ENCODE measurements around the gene LRMDA. TPM values are rescaled to one million over a fixed set of nuclear protein-coding genes. Genes with fewer than 3 reads are reported as not detected.

Gene LRMDA
- total RNA-seq, 1 donor from 2014 or later, result 22.3 TPM

GRCh38 chr10:75410132-75411005 lies 21.1 kb upstream of the LRMDA start:
- ATAC-seq, result no peak
- no peak for DNase-seq (ENCODE audit: missing footprints)
- intact Hi-C loops (cut with DNase I), result no loop called here

GRCh38 chr10:75414527-75414926 lies 16.9 kb upstream of the LRMDA start:
- intact Hi-C loops (cut with DNase I), result no loop called here
- DNase-seq (ENCODE audit: missing footprints), result no peak
- ATAC-seq, result no peak

DNA sequence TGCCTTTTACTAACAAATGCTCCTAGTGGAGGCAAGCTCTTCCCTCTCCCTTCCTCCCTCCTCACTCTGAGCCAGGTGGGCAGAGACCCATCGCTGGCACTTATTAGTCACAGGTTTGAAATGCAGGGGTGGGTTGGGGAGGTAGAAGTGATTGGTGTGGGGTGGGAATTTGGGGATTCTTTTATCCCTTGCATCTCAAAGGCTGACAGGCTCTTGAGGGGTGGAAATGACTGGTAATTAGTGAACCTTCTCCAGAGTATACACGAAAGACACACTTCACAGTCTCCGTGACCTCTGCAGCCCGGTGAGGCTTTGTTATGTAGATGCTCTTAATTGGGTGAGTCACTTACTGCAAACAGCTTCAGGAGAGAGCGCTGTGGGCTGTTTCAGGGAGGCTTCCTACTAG lies 13.9 kb upstream of the LRMDA start:
- ATAC-seq (no peak), DNase-seq (ENCODE audit: missing footprints) (no peak)
- intact Hi-C loops (cut with DNase I), result no loop called here

- intact Hi-C loops (cut with DNase I), result no loop called here
Measured at GRCh38 chr10:75418293-75418692, 13.1 kb upstream of the LRMDA start.

GRCh38 chr10:75418712-75419111 lies 12.7 kb upstream of the LRMDA start:
- ATAC-seq (no peak), DNase-seq (ENCODE audit: missing footprints) (no peak)
- intact Hi-C loops (cut with DNase I), result no loop called here

More at GRCh38 chr10:75418293-75418692, 13.1 kb upstream of the LRMDA start:
- ATAC-seq (no peak), DNase-seq (ENCODE audit: missing footprints) (no peak)

GRCh38 chr10:75422913-75423312 lies 8.5 kb upstream of the LRMDA start:
- no peak for ATAC-seq
- intact Hi-C loops (cut with DNase I), result no loop called here
- no peak for DNase-seq (ENCODE audit: missing footprints)

DNA sequence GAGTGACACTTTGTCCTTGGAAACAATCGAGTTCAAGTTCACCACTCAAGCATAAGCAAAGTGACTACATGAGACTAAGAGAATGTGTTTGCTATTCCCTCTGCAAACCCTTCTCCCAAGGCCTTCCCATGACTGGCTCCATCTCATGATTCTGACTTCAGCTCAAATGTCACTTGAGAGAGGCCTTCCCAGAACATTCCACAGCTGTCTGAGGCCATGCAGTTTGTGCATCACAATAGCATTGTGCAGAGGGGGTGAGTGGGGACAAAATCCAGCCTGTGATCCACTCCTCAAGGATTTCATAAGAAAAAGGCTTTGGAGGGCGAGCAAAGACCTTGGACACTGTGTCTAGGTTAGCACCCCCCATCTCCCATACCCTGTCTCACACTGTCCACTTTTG lies 6.9 kb upstream of the LRMDA start:
- no peak for DNase-seq (ENCODE audit: missing footprints)
- intact Hi-C loops (cut with DNase I), result no loop called here
- no peak for ATAC-seq

DNA sequence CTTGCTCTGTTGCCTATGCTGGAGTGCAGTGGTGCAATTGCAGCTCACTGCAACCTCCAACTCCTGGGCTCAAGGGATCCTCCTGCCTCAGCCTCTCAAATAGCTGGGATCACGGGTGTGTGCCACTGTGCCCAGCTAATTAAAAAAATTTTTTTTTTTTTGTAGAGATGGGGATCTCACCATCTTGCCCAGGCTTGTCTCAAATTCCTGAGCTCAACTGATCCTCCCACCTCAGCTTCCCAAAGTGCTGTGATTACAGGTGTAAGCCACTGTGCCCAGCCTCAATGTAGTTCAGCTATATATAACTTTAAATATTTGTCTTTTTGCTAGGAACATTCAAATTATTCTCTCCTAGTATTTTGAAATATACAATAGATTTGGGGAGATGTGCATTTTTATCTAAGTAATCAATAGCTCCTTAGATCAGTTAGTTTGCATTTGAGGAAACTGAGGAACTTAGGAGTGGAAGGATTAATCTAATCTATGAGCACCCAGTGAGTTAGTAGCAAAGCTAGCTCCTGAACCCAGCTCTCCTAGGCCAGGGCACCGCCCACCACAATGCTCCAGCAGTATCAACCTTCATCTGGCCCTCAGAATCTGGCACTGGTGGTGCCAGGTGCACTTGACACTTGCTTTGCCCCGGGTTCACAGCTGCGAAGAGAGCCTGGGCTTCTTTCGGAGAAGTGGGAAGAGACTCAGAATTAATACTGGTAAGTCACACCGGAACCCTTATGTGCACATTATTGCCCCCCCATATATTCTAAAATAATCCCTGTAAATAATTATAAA lies 5.9 kb upstream of the LRMDA start:
- intact Hi-C loops (cut with DNase I), result no loop called here
- DNase-seq (ENCODE audit: missing footprints) (no peak), ATAC-seq (no peak)

GRCh38 chr10:75426880-75427279 lies 4.5 kb upstream of the LRMDA start:
- DNase-seq (ENCODE audit: missing footprints), result no peak

GRCh38 chr10:75427951-75428350 lies 3.5 kb upstream of the LRMDA start:
- intact Hi-C loops (cut with DNase I), result no loop called here
- ATAC-seq (no peak), DNase-seq (ENCODE audit: missing footprints) (no peak)

More at GRCh38 chr10:75426880-75427279, 4.5 kb upstream of the LRMDA start:
- intact Hi-C loops (cut with DNase I), result no loop called here
- ATAC-seq, result no peak

GRCh38 chr10:75428434-75429158 lies 2.8 kb upstream of the LRMDA start:
- ATAC-seq (no peak), DNase-seq (ENCODE audit: missing footprints) (no peak)
- intact Hi-C loops (cut with DNase I), result no loop called here

GRCh38 chr10:75429159-75429827 lies 2.1 kb upstream of the LRMDA start:
- DNase-seq (ENCODE audit: missing footprints) (no peak), ATAC-seq (no peak)
- intact Hi-C loops (cut with DNase I), result no loop called here

GRCh38 chr10:75430000-75430763 lies 1.2 kb upstream of the LRMDA start:
- ATAC-seq (peak; percentile 71), DNase-seq (ENCODE audit: missing footprints) (peak; percentile 76)
- intact Hi-C loops (cut with DNase I), result loop anchor here (10.0 kb wide), 1 partner anchor 165 kb away; no protein-coding TSS in a partner anchor

DNA sequence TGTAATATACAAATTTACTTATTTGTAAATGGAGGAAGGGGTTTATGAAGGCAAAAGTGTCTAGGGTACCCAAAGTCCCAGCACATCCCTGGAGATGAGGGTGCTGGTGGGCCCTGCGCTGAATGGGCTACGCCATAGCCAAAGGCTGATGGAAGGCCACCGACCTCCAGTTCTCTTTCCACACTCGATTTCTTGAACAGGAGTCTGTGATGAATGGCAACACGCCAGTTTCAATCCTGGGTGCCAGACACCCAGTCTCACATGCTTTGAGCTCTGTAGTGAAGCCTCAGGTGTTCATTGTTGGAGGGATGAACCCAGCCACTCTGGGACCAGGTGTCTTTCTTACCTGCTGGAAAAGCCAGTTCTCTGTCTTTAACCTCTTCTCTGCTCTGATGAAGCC lies 752 bp downstream of the LRMDA start:
- intact Hi-C loops (cut with DNase I), result loop anchor here (10.0 kb wide), 1 partner anchor 163 kb away; no protein-coding TSS in a partner anchor
- DNase-seq (ENCODE audit: missing footprints), result no peak
- ATAC-seq, result no peak

GRCh38 chr10:75432763-75433162 lies 1.3 kb downstream of the LRMDA start:
- intact Hi-C loops (cut with DNase I), result loop anchor here (10.0 kb wide), 1 partner anchor 162 kb away; no protein-coding TSS in a partner anchor
- ATAC-seq, result no peak
- no peak for DNase-seq (ENCODE audit: missing footprints)

DNA sequence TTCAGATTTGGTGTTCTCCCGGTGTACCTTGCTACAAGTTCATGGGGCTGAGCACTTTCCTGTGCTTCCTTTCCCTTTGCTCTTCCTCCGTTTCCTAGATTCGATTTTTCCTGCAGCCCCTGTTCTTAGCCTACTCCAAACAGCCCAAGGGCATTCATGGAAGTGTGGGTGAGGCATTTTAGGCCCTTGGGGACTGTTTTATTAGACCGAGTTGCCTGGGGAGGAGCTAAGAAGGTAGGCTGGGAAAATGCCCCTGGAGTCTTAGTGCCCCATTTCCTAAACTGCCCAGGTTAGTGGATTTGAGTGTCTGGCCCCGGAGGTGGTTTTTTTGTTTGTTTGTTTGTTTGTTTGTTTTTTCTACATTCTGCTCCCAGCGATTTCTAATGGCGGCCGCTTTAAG lies 1.8 kb downstream of the LRMDA start:
- intact Hi-C loops (cut with DNase I), result loop anchor here (10.0 kb wide), 1 partner anchor 162 kb away; no protein-coding TSS in a partner anchor
- DNase-seq (ENCODE audit: missing footprints) (no peak), ATAC-seq (no peak)

GRCh38 chr10:75434291-75434690 lies 2.9 kb downstream of the LRMDA start:
- no peak for DNase-seq (ENCODE audit: missing footprints)
- no peak for ATAC-seq
- intact Hi-C loops (cut with DNase I), result loop anchor here (10.0 kb wide), 1 partner anchor 161 kb away; no protein-coding TSS in a partner anchor

DNA sequence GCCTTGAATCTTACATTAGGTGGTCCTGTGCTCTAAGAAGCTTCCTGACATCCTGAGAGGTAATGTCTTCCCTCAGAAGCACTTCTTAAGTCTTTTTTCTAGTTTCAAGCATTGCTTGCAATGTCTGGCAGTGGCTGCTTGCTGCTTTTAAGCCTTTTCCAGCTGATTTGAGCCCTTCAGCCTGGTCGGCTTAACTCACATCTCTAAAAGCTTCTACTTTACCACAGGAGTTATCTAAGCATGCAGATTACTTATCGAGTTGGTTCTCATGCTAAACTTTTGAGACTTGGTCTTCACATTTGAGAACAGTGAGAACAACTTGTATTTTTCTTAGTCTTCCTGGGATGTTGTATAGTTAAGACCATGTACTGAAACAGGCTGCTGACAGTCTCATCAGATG lies 3.9 kb downstream of the LRMDA start:
- ATAC-seq, result no peak
- no peak for DNase-seq (ENCODE audit: missing footprints)
- intact Hi-C loops (cut with DNase I), result loop anchor here (10.0 kb wide), 1 partner anchor 160 kb away; no protein-coding TSS in a partner anchor
